ENCODE data around the gene RACGAP1.

- TF ChIP-seq REST (IDR thresholded peaks at IDR 0.05; ENCODE audit: unreplicated experiment) (no peak), EZH2 (IDR thresholded peaks at IDR 0.05; ENCODE audit: low read depth, unreplicated experiment) (no peak), JUNB (IDR thresholded peaks at IDR 0.05; ENCODE audit: unreplicated experiment) (no peak), CTCF (conservative IDR thresholded peaks at IDR 0.05; ENCODE audit: low read depth in 2 of 2) (no peak), POLR2AphosphoS5 (IDR thresholded peaks at IDR 0.05; ENCODE audit: low read depth) (no peak), CREB1 (CRISPR knock-in tag; IDR thresholded peaks at IDR 0.05; ENCODE audit: low read depth) (no peak), EZH2phosphoT487 (IDR thresholded peaks at IDR 0.05; ENCODE audit: unreplicated experiment) (no peak), ZNF114 (CRISPR knock-in tag; IDR thresholded peaks at IDR 0.05) (no peak), ETS1 (IDR thresholded peaks at IDR 0.05) (no peak), ZNF462 (CRISPR knock-in tag; IDR thresholded peaks at IDR 0.05) (no peak), NANOG (IDR thresholded peaks at IDR 0.05; ENCODE audit: borderline replicate concordance) (no peak), STAT1 (IDR thresholded peaks at IDR 0.05; ENCODE audit: unreplicated experiment) (no peak), ZNF331 (CRISPR knock-in tag; IDR thresholded peaks at IDR 0.05; ENCODE audit: low read depth) (no peak)
Observed at GRCh38 chr12:49962861-49963765, 62.2 kb downstream of the RACGAP1 start.

Measured in GM23338 (cell line).